Measurements from ENCODE around the gene BRD4. TPM values are rescaled to one million over a fixed set of nuclear protein-coding genes. Genes with fewer than 3 reads are reported as not detected.

Gene BRD4
- total RNA-seq, 1 donor from 2014 or later, result 104 TPM

- no peaks in the 10 kb centered on the region for H3K9me3 ChIP-seq
- intact Hi-C loops (cut with DNase I), result no loop called here
- H3K27me3 ChIP-seq (ENCODE audit: low read depth), result no peaks in the 10 kb centered on the region
- ATAC-seq (no peak), DNase-seq (no peak)
- peak overlapping the region; percentile 73 for H3K27ac ChIP-seq
- TF ChIP-seq CTCF (IDR thresholded peaks at IDR 0.05), result no peak
- H3K4me3 ChIP-seq, result no peak overlapping the region
- no peaks in the 10 kb centered on the region for H3K36me3 ChIP-seq
- peaks cover 97% of the 10 kb centered on the region for H3K4me1 ChIP-seq
These were observed 33.3 kb downstream of the BRD4 start for GRCh38 chr19:15298847-15299567.

- peak overlapping the region; percentile 51 for H3K27ac ChIP-seq
These were observed 34.7 kb downstream of the BRD4 start for GRCh38 chr19:15297416-15298224.

GRCh38 chr19:15296841-15297415 is 35.4 kb downstream of the BRD4 start:
- Histone ChIP-seq H3K9me3 (no peaks in the 10 kb centered on the region), H3K4me1 (peaks cover 97% of the 10 kb centered on the region), H3K36me3 (no peaks in the 10 kb centered on the region), H3K4me3 (no peak overlapping the region), H3K27ac (peak overlapping the region; percentile 51), H3K27me3 (ENCODE audit: low read depth) (no peaks in the 10 kb centered on the region)
- DNase-seq, result no peak
- peak; percentile 13 to 35 for ATAC-seq
- intact Hi-C loops (cut with DNase I), result no loop called here
- TF ChIP-seq CTCF (IDR thresholded peaks at IDR 0.05), result no peak

More at GRCh38 chr19:15297416-15298224, 34.7 kb downstream of the BRD4 start:
- DNase-seq, result no peak
- intact Hi-C loops (cut with DNase I), result no loop called here
- H3K36me3 ChIP-seq, result no peaks in the 10 kb centered on the region
- H3K4me3 ChIP-seq, result no peak overlapping the region
- peaks cover 97% of the 10 kb centered on the region for H3K4me1 ChIP-seq
- no peaks in the 10 kb centered on the region for H3K27me3 ChIP-seq (ENCODE audit: low read depth)
- TF ChIP-seq CTCF (IDR thresholded peaks at IDR 0.05), result no peak
- peak; percentile 55 to 66 for ATAC-seq
- no peaks in the 10 kb centered on the region for H3K9me3 ChIP-seq

- Histone ChIP-seq H3K27me3 (ENCODE audit: low read depth) (no peaks in the 10 kb centered on the region), H3K4me1 (peaks cover 98% of the 10 kb centered on the region), H3K27ac (peak overlapping the region; percentile 51), H3K4me3 (no peak overlapping the region), H3K36me3 (no peaks in the 10 kb centered on the region), H3K9me3 (no peaks in the 10 kb centered on the region)
- intact Hi-C loops (cut with DNase I), result no loop called here
- TF ChIP-seq CTCF (IDR thresholded peaks at IDR 0.05), result no peak
- DNase-seq (no peak), ATAC-seq (no peak)
These were observed 36.0 kb downstream of the BRD4 start for GRCh38 chr19:15296353-15296752.

- ATAC-seq, result no peak
- TF ChIP-seq CTCF (IDR thresholded peaks at IDR 0.05), result no peak
- Histone ChIP-seq H3K36me3 (no peaks in the 10 kb centered on the region), H3K27me3 (ENCODE audit: low read depth) (no peaks in the 10 kb centered on the region), H3K4me1 (peaks cover 98% of the 10 kb centered on the region), H3K27ac (no peak overlapping the region), H3K9me3 (no peaks in the 10 kb centered on the region), H3K4me3 (no peak overlapping the region)
- intact Hi-C loops (cut with DNase I), result no loop called here
- no peak for DNase-seq
These were observed 37.8 kb downstream of the BRD4 start for GRCh38 chr19:15294561-15294990.

Data from lower lobe of right lung (tissue), 2 donors.